ENCODE results near the gene LGALS9B. TPM values are rescaled to one million over a fixed set of nuclear protein-coding genes. Genes with fewer than 3 reads are reported as not detected.
"Not testable (repeated sequence)": the region's sequence is repeated elsewhere in the genome, so short reads cannot be mapped to it uniquely, and the experiment has no call there.

The LGALS9B gene
- total and polyA plus RNA-seq, 2 experiments from 2014 or later = not detected

DNA sequence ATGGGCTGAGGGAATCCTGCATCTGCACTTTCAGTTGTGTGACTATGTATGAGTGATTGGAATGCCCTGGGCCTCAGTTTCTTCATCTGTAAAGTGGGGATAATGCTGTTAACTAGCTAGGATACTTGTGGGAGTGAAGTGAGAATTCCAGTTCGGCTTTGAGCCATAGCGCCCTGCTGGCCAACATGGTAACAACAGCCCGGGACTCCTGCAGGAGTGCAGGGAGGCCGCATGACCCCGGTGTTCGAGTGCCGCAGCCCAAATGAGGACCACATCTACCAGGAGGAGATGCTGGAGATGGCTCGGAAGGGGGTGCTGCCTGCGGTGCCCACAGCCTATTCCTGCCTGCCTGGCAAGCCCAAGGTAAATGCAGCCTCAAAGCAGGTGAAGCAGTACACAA is 23.7 kb downstream of the LGALS9B start:
- 67% methylated on average over 3 of the region's 9 CpGs for WGBS (ENCODE audit: low lambda C conversion rate, missing lambda C conversion rate)
- not testable (repeated sequence) for H3K4me1 ChIP-seq (ENCODE audit: insufficient read depth); H3K79me2 ChIP-seq; H3K27ac ChIP-seq; DNase-seq (ENCODE audit: low spot score); H4K20me1 ChIP-seq (ENCODE audit: insufficient read depth, poor library complexity, severe bottlenecking); H3K36me3 ChIP-seq (replicated peaks; ENCODE audit: insufficient read depth, low read depth); H2AFZ ChIP-seq; H3K9me3 ChIP-seq (ENCODE audit: low read depth); H3K4me3 ChIP-seq; H3K4me2 ChIP-seq; H3K27me3 ChIP-seq; H3K9me2 ChIP-seq (replicated peaks; ENCODE audit: insufficient read depth)

GRCh38 chr17:20440665-20441064 is 26.7 kb downstream of the LGALS9B start:
- WGBS (ENCODE audit: low lambda C conversion rate, missing lambda C conversion rate) = 45% methylated on average over 3 of the region's 5 CpGs
- not testable (repeated sequence) for H3K36me3 ChIP-seq (replicated peaks; ENCODE audit: insufficient read depth, low read depth); H3K27me3 ChIP-seq; H3K4me3 ChIP-seq; DNase-seq (ENCODE audit: low spot score); H3K9me2 ChIP-seq (replicated peaks; ENCODE audit: insufficient read depth); H4K20me1 ChIP-seq (ENCODE audit: insufficient read depth, poor library complexity, severe bottlenecking); H3K9me3 ChIP-seq (ENCODE audit: low read depth); H3K4me2 ChIP-seq; H3K4me1 ChIP-seq (ENCODE audit: insufficient read depth); H3K79me2 ChIP-seq; H3K27ac ChIP-seq; H2AFZ ChIP-seq

- H3K4me3 ChIP-seq; H4K20me1 ChIP-seq (ENCODE audit: insufficient read depth, poor library complexity, severe bottlenecking); H3K79me2 ChIP-seq; H2AFZ ChIP-seq; H3K27ac ChIP-seq; H3K4me2 ChIP-seq; DNase-seq (ENCODE audit: low spot score); H3K9me3 ChIP-seq (ENCODE audit: low read depth); H3K9me2 ChIP-seq (replicated peaks; ENCODE audit: insufficient read depth); H3K36me3 ChIP-seq (replicated peaks; ENCODE audit: insufficient read depth, low read depth); H3K4me1 ChIP-seq (ENCODE audit: insufficient read depth); H3K27me3 ChIP-seq: not testable (repeated sequence)
- 100% methylated on average over 3 of the region's 3 CpGs for WGBS (ENCODE audit: low lambda C conversion rate, missing lambda C conversion rate)
Observed at GRCh38 chr17:20435166-20435565, 32.2 kb downstream of the LGALS9B start.

DNA sequence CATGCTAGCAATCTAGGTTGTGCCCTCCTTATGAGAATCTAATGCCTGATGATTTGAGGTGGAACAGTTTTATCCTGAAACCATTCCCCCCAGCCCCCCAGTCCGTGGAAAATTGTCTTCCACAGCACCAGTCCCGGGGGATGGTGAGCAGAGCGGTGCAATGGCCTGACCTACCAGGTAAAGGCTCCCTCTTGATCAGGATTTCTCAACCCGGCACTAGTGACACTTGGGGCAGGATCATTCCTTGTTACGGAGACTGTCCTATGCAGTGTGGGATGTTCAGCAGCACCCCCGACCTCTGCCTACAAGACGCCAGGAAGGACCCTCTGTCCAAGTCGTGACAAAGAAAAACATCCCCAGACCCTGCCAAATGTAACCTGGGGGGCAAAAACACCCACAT is 34.0 kb downstream of the LGALS9B start:
- not testable (repeated sequence) for H3K4me3 ChIP-seq; H3K27me3 ChIP-seq; H2AFZ ChIP-seq; H3K9me3 ChIP-seq (ENCODE audit: low read depth); H3K79me2 ChIP-seq; H3K9me2 ChIP-seq (replicated peaks; ENCODE audit: insufficient read depth); H4K20me1 ChIP-seq (ENCODE audit: insufficient read depth, poor library complexity, severe bottlenecking); H3K4me1 ChIP-seq (ENCODE audit: insufficient read depth); H3K27ac ChIP-seq; H3K36me3 ChIP-seq (replicated peaks; ENCODE audit: insufficient read depth, low read depth); DNase-seq (ENCODE audit: low spot score); H3K4me2 ChIP-seq
- 94% methylated on average over 6 of the region's 8 CpGs for WGBS (ENCODE audit: low lambda C conversion rate, missing lambda C conversion rate)

DNA sequence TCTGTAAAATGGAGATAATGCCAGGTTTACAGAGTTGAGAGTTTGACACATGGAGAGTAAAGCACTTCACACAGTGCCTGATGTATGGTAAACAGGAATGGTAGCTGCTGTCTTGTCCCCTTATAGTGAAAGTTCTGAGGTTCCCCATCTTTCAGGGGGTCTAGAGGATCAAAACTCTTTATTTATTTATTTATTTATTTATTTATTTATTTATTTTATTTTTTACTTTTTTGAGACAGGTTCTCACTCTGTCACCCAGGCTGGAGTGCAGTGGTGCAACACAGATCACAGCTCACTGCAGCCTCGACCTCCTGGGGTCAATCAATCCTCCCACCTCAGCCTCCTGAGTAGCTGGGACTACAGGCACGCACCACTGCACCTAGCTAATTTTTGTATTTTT is 40.1 kb downstream of the LGALS9B start:
- H2AFZ ChIP-seq; H3K4me3 ChIP-seq; H3K27me3 ChIP-seq; H3K79me2 ChIP-seq; H3K36me3 ChIP-seq (replicated peaks; ENCODE audit: insufficient read depth, low read depth); H3K9me3 ChIP-seq (ENCODE audit: low read depth); H3K27ac ChIP-seq; H3K9me2 ChIP-seq (replicated peaks; ENCODE audit: insufficient read depth); H3K4me2 ChIP-seq; DNase-seq (ENCODE audit: low spot score); H4K20me1 ChIP-seq (ENCODE audit: insufficient read depth, poor library complexity, severe bottlenecking); H3K4me1 ChIP-seq (ENCODE audit: insufficient read depth): not testable (repeated sequence)
- 96% methylated on average over 2 of the region's 2 CpGs for WGBS (ENCODE audit: low lambda C conversion rate, missing lambda C conversion rate)

- not testable (repeated sequence) for H3K36me3 ChIP-seq (replicated peaks; ENCODE audit: insufficient read depth, low read depth); H3K4me1 ChIP-seq (ENCODE audit: insufficient read depth); H3K9me3 ChIP-seq (ENCODE audit: low read depth); H3K27ac ChIP-seq; H3K4me2 ChIP-seq; H3K4me3 ChIP-seq; H3K79me2 ChIP-seq; H4K20me1 ChIP-seq (ENCODE audit: insufficient read depth, poor library complexity, severe bottlenecking); H2AFZ ChIP-seq; H3K9me2 ChIP-seq (replicated peaks; ENCODE audit: insufficient read depth); DNase-seq (ENCODE audit: low spot score); H3K27me3 ChIP-seq
- 80% methylated on average over 1 of the region's 5 CpGs for WGBS (ENCODE audit: low lambda C conversion rate, missing lambda C conversion rate)
Observed at GRCh38 chr17:20422826-20423225, 44.5 kb downstream of the LGALS9B start.

DNA sequence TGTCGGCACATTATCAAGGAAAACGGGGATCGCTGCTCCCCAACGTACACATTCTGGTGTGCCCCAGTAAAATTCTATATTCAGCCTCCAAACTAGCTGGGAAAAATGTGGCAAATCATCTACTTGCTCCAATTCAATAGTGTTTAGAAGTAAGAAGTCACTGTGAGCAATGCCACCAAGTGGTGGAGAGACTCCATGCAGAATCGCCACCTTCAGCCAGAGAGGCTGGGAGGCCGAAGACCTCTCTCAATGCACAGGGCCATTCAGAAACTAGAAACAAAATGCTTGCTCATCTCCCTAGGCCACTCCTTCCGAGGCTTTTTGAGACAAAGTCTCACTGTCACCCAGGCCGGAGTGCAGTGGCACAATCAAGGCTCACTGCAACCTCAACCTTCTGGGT is 48.5 kb downstream of the LGALS9B start:
- not testable (repeated sequence) for H4K20me1 ChIP-seq (ENCODE audit: insufficient read depth, poor library complexity, severe bottlenecking); H3K4me2 ChIP-seq; H3K4me1 ChIP-seq (ENCODE audit: insufficient read depth); H2AFZ ChIP-seq; H3K36me3 ChIP-seq (replicated peaks; ENCODE audit: insufficient read depth, low read depth); H3K79me2 ChIP-seq; H3K9me3 ChIP-seq (ENCODE audit: low read depth); H3K4me3 ChIP-seq; H3K9me2 ChIP-seq (replicated peaks; ENCODE audit: insufficient read depth); H3K27me3 ChIP-seq; H3K27ac ChIP-seq; DNase-seq (ENCODE audit: low spot score)
- 91% methylated on average over 3 of the region's 8 CpGs for WGBS (ENCODE audit: low lambda C conversion rate, missing lambda C conversion rate)

DNA sequence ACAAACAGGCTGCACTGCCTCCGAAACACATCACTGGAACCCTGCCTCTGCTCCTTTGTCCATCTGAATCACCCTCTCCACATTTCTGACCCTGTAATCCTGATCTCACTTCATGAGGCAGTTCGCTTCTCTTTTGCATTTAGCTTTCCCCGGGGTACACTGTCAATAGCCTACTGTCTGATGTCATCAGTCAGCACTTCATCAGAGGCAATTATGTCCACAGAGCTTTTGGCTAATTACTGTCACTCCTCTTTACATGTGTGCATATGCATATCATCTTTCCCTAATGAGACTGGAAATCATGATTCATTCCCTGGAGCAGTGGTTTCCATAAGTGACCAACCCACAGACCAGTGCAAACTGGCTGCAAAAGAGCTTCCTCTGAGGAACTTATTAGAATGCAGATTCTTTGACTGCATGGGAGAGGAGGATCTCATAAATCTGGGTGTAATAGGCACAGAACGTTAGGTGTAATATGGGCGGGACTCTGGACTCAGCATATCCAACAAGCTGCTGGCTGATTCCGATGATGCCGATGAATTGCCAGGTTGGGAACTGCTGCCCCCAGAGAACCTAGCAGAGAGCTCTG is 49.8 kb downstream of the LGALS9B start:
- H4K20me1 ChIP-seq (ENCODE audit: insufficient read depth, poor library complexity, severe bottlenecking); H3K36me3 ChIP-seq (replicated peaks; ENCODE audit: insufficient read depth, low read depth); H2AFZ ChIP-seq; H3K27me3 ChIP-seq; H3K79me2 ChIP-seq; H3K9me3 ChIP-seq (ENCODE audit: low read depth); H3K27ac ChIP-seq; DNase-seq (ENCODE audit: low spot score); H3K4me1 ChIP-seq (ENCODE audit: insufficient read depth); H3K4me2 ChIP-seq; H3K9me2 ChIP-seq (replicated peaks; ENCODE audit: insufficient read depth); H3K4me3 ChIP-seq: not testable (repeated sequence)
- 89% methylated on average over 6 of the region's 7 CpGs for WGBS (ENCODE audit: low lambda C conversion rate, missing lambda C conversion rate)

GRCh38 chr17:20416381-20416911 is 50.9 kb downstream of the LGALS9B start:
- not testable (repeated sequence) for H3K4me1 ChIP-seq (ENCODE audit: insufficient read depth); H3K4me2 ChIP-seq; DNase-seq (ENCODE audit: low spot score); H3K36me3 ChIP-seq (replicated peaks; ENCODE audit: insufficient read depth, low read depth); H3K79me2 ChIP-seq; H3K9me3 ChIP-seq (ENCODE audit: low read depth); H3K27ac ChIP-seq; H4K20me1 ChIP-seq (ENCODE audit: insufficient read depth, poor library complexity, severe bottlenecking); H3K27me3 ChIP-seq; H3K4me3 ChIP-seq; H2AFZ ChIP-seq; H3K9me2 ChIP-seq (replicated peaks; ENCODE audit: insufficient read depth)
- 81% methylated on average over 8 of the region's 8 CpGs for WGBS (ENCODE audit: low lambda C conversion rate, missing lambda C conversion rate)
